ENCODE data around the gene NUDCD3. TPM values are rescaled to one million over a fixed set of nuclear protein-coding genes. Genes with fewer than 3 reads are reported as not detected.

Gene NUDCD3
- total and polyA plus RNA-seq, 7 donors: 14.3 to 50.5 (median 37.2) TPM

- no peaks in the 10 kb centered on the region for H3K27me3 ChIP-seq
- TF ChIP-seq POLR2A (IDR thresholded peaks at IDR 0.05): no peak
- no peak for TF ChIP-seq POLR2AphosphoS5 (IDR thresholded peaks at IDR 0.05)
- no peak for TF ChIP-seq CTCF (IDR thresholded peaks at IDR 0.05)
- no peak for TF ChIP-seq EP300 (IDR thresholded peaks at IDR 0.05)
- no peaks in the 10 kb centered on the region for H3K9me3 ChIP-seq
- DNase-seq: no peak
- H3K4me1 ChIP-seq: no peaks in the 10 kb centered on the region
- H3K27ac ChIP-seq: no peak overlapping the region
- intact Hi-C loops (cut with DNase I): no loop called here
- peaks cover 7 to 55% (median 24%) of the 10 kb centered on the region in 4 donors for H3K36me3 ChIP-seq
- 91 to 92% methylated on average over 11 of the region's 11 CpGs for WGBS, 2 donors
- no peak overlapping the region for H3K4me3 ChIP-seq
Measured at GRCh38 chr7:44383566-44383965, 106.9 kb downstream of the NUDCD3 start.

DNA sequence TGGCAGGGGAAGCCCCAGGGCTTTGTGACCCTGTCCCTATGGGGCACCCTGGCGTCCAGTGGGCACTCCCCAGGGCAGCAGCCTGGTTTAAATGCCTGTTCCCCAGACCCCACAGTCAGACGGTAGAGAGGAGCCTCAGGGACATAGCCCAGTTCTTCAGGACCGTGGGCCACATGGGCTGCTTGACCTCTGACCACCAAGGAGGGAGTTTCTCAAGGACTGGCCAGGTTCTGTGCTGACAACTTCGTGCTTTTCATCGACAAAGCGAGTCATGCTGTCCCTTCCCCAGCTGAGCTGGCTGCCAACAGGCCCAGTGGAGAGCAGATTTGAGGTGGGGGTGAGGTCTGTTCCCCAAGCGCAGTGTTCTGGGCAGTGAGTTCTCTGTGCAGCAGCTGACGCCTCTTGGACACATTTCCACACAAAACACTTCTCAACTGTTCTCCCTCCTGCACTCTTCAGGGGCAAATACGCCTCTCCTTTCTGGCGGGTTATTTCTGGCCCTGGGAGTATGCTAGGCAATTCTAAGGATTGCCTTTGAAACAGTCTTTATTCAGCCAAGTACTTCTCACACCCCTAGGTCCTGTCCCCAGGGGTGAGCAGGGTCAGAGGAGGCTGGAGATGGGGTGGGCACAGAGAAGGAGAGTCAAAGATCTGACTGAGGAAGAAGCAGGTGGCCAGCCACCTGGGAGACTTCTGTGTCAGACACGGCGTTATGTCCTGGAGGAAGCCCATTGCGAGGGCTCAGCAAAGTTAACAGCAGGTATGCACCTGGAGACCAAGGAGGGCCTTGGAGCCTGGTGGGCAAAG lies 107.8 kb downstream of the NUDCD3 start:
- H3K4me1 ChIP-seq: no peaks in the 10 kb centered on the region
- intact Hi-C loops (cut with DNase I): no loop called here

DNA sequence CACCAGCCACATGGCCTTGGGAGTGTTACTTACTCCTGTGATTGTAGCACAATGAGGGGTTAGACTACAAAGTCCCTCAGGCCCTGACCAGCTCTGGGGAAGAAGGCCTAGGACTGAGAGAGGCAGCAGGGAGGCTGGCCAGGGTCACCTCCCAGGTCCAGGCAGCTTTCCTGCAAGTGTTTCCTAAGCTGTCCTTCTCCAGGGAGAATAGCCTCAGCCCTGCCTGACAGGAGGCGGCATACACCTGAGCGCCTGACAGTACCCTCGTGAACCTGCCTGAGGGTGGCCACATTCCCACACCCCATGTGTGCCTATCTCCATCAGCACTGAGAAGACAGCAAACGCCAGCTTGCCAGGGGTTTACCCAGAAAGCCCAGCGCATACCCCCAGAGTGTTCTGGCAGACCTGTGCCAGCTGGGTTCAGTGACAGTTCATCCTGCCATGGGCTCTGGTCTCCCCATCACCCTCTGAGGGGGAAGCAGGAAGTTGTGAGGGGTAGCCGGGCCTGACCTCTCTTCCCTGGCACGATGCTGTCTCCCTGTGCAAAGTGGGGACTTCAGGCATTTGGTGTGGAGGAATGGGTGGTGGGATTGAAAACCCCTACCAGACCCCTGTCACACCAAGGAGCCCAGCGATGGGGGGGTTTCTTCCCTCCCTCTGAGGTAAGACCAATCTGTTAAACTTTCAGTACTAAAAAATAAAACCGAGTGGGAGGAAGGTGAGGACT lies 108.8 kb downstream of the NUDCD3 start:
- peaks cover 0 to 35% (median 11%) of the 10 kb centered on the region in 4 donors for H3K36me3 ChIP-seq
- H3K27ac ChIP-seq: no peak overlapping the region
- DNase-seq: no peak
- no peak overlapping the region for H3K4me3 ChIP-seq
- H3K4me1 ChIP-seq: no peaks in the 10 kb centered on the region
- intact Hi-C loops (cut with DNase I): no loop called here
- 92 to 94% methylated on average over 9 of the region's 9 CpGs for WGBS, 2 donors
- H3K9me3 ChIP-seq: no peaks in the 10 kb centered on the region
- TF ChIP-seq POLR2A (IDR thresholded peaks at IDR 0.05) (no peak), POLR2AphosphoS5 (IDR thresholded peaks at IDR 0.05) (no peak), CTCF (IDR thresholded peaks at IDR 0.05) (no peak), EP300 (IDR thresholded peaks at IDR 0.05) (no peak)
- no peaks in the 10 kb centered on the region for H3K27me3 ChIP-seq

More for the DNA sequence above, 107.8 kb downstream of the NUDCD3 start:
- 89 to 90% methylated on average over 13 of the region's 13 CpGs for WGBS, 2 donors
- Histone ChIP-seq H3K27me3 (no peaks in the 10 kb centered on the region), H3K4me3 (no peak overlapping the region), H3K27ac (no peak overlapping the region), H3K36me3 (peaks cover 0 to 45% (median 17%) of the 10 kb centered on the region in 4 donors), H3K9me3 (no peaks in the 10 kb centered on the region)
- no peak for DNase-seq
- TF ChIP-seq POLR2AphosphoS5 (IDR thresholded peaks at IDR 0.05) (no peak), EP300 (IDR thresholded peaks at IDR 0.05) (no peak), CTCF (IDR thresholded peaks at IDR 0.05) (no peak), POLR2A (IDR thresholded peaks at IDR 0.05) (no peak)

DNA sequence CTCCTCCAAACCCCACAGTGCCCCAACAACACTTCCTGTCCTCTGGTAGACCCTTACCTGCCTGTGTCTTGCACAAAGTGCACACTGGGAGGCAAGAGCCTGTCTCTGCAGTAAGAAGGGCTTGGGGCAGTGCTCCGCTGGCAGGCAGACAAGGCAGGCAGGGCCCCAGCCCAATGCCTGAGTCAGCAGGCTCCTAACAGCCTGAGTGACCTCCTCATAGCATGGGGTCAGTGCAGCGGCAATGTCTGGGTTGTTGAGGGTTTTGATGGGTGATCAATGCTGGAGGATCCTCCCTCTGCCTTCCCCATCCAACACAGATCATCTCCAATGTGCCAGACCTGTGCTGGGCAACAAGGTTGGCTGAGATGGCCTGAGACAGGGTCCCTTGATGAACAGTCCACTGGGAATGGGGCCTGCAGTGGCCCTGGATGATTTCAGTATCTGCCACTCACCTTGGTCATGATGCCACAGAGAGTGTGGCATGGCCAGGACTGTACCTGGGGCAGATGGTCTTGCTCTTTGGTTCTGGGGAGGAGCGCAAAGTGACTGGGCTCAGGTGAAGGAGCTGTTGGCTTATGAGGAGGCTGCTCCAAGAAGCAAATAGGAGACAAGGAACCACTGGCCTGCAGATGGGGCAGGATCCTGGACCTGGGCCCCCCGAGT lies 109.5 kb downstream of the NUDCD3 start:
- WGBS, 2 donors: 90 to 94% methylated on average over 4 of the region's 4 CpGs
- H3K36me3 ChIP-seq: peaks cover 0 to 28% (median 8%) of the 10 kb centered on the region in 4 donors
- H3K4me1 ChIP-seq: no peaks in the 10 kb centered on the region
- no peak overlapping the region for H3K27ac ChIP-seq
- TF ChIP-seq POLR2AphosphoS5 (IDR thresholded peaks at IDR 0.05) (no peak), EP300 (IDR thresholded peaks at IDR 0.05) (no peak), CTCF (IDR thresholded peaks at IDR 0.05) (no peak)
- H3K27me3 ChIP-seq: no peaks in the 10 kb centered on the region
- DNase-seq: no peak
- no peaks in the 10 kb centered on the region for H3K9me3 ChIP-seq
- intact Hi-C loops (cut with DNase I): no loop called here
- H3K4me3 ChIP-seq: no peak overlapping the region

Measured in sigmoid colon (tissue), 7 donors.